Measurements from ENCODE around the gene ASB10.

Gene ASB10

GRCh38 chr7:151135866-151136843 lies 50.9 kb downstream of the ASB10 start:
- DNase-seq (ENCODE audit: low spot score): no peak

GRCh38 chr7:151135525-151135845 lies 51.6 kb downstream of the ASB10 start:
- no peak for DNase-seq (ENCODE audit: low spot score)

GRCh38 chr7:151134743-151135524 lies 52.1 kb downstream of the ASB10 start:
- no peak for DNase-seq (ENCODE audit: low spot score)

GRCh38 chr7:151133986-151134742 lies 52.9 kb downstream of the ASB10 start:
- DNase-seq (ENCODE audit: low spot score): no peak

- DNase-seq (ENCODE audit: low spot score): no peak
These were observed 53.6 kb downstream of the ASB10 start for GRCh38 chr7:151133266-151133985.

GRCh38 chr7:151132461-151133205 lies 54.4 kb downstream of the ASB10 start:
- DNase-seq (ENCODE audit: low spot score): no peak

- DNase-seq (ENCODE audit: low spot score): no peak
These were observed 55.3 kb downstream of the ASB10 start for GRCh38 chr7:151131592-151132293.

- no peak for DNase-seq (ENCODE audit: low spot score)
These were observed 55.8 kb downstream of the ASB10 start for GRCh38 chr7:151131224-151131591.

- no peak for DNase-seq (ENCODE audit: low spot score)
These were observed 56.3 kb downstream of the ASB10 start for GRCh38 chr7:151130741-151131157.

GRCh38 chr7:151129960-151130591 lies 57.0 kb downstream of the ASB10 start:
- DNase-seq (ENCODE audit: low spot score): no peak

- no peak for DNase-seq (ENCODE audit: low spot score)
These were observed 57.7 kb downstream of the ASB10 start for GRCh38 chr7:151129117-151129959.

GRCh38 chr7:151128716-151129115 lies 58.3 kb downstream of the ASB10 start:
- DNase-seq (ENCODE audit: low spot score): no peak

- no peak for DNase-seq (ENCODE audit: low spot score)
These were observed 58.9 kb downstream of the ASB10 start for GRCh38 chr7:151128144-151128543.

- DNase-seq (ENCODE audit: low spot score): no peak
These were observed 60.4 kb downstream of the ASB10 start for GRCh38 chr7:151126491-151127137.

- no peak for DNase-seq (ENCODE audit: low spot score)
These were observed 61.1 kb downstream of the ASB10 start for GRCh38 chr7:151125846-151126481.
